Activated effector memory CD4-positive, alpha-beta T cell treated with Interleukin-2 at 50 U/mL for 16 hours (primary cell): ENCODE data around the gene SPAG4.

Source experiments
- DNase-seq: peaks from one replicate; pipeline ENCODE4 v3.0.0-alpha.2; 2020

SPAG4 gene

DNA sequence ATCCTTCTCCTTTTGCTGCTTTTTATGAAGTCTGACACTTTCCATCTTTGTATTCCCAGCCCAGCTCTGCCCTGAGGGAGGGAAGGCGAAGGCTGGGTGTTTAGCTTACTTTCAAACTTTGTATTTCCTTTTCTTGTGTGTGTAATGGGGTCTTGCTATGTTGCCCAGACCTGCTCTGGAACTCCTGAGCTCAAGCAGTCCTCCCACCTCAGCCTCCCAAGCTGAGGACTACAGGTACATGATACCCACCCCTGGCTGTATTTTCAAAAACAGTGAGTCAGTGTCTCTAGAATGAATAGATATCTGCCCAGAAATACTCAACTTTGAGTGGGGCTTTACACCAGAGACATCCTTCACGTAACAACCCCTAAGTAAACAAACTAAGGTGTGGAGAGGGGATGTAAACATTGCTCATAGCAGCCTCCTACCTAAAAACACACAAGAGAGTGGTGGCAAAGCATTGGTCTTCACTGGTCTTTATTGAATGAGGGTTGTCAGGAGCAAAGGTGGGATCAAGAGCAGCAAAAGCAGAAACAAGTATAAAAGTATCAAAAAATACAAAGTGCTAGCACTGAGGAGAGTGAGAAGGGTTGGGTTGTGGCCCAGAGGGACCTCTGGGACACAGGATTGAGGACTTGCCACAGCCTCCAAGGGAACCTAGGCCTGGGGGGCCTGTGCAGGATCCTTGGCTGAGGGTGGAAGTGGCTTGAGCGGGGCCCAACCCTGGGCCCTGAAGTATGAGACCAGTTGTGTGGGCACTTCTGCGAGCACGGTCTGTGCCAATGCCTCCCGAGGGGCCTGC lies 10.2 kb downstream of the SPAG4 start:
- no peak for DNase-seq

DNA sequence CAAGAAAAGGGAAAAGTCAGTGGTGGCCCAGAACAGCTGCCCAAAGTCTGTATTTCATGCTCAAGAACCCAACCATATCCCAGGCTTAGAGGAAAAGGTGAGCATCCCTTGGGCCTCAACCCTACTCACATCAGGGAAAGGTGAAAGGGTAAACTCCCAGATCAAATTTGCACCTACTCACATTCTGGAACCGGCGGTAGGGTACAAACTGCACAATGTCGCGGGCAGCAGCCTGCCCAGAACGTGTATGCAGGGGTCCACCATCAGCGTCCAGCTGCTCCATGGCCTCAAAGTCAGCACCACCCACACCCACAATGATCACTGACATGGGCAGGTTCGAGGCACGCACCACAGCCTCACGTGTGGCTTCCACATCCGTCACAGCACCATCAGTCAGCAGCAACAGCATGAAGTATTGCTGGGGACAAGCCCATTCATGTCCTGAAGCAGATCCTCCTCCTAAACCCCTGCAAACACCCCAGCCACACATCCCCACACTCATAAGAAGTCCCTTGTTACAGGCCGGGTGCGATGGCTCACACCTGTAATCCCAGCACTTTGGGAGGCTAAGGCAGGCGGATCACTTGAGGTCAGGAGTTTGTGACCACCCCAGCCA lies 10.9 kb downstream of the SPAG4 start:
- DNase-seq = no peak

DNA sequence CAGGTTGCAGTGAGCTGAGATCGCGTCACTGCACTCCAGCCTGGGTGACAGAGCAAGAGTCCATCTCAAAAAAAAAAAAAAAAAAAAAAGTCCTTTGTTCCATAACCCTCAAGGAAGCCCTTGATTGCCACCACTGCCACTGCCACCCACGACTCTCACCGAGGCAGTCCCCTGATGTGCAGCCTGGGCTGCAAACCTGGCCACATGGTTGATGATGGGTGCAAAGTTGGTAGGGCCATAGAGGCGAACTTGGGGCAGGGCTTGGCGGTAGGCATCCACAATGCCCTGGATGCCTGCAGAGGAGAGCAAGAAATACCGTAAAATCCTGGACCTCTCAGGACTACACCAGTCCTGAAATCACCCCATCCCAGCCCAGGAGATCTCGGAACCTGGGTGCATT lies 11.5 kb downstream of the SPAG4 start:
- DNase-seq = no peak

DNA sequence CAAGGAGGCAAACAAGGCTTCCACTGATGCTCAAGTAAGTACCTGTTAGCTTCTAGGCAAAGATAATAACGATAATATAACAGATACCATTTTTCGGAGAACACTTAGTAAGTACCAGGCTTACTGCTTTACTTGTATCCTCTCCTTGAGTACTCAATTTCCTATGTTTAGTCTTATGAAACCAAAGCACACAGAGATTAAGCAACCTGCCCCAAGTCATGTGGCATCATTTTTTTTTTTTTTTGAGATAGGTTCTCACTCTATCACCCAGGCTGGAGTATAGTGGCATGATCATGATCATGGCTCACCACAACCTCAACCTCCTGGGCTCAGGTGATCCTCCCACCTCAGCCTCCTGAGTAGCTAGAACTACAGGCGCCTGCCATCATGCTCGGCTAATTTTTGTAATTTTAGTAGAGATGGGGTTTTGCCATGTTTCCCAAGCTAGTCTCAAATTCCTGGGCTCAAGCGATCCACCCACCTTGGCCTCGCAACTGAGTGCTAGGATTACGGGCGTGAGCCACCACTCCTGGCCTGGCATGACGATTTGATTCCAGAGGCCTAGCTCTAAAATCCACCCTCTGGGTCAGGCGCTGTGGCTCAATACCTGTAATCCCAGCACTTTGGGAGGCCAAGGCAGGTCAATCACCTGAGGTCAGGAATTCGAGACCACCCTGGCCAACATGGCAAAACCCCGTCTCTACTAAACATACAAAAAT lies 14.0 kb downstream of the SPAG4 start:
- DNase-seq = no peak

DNA sequence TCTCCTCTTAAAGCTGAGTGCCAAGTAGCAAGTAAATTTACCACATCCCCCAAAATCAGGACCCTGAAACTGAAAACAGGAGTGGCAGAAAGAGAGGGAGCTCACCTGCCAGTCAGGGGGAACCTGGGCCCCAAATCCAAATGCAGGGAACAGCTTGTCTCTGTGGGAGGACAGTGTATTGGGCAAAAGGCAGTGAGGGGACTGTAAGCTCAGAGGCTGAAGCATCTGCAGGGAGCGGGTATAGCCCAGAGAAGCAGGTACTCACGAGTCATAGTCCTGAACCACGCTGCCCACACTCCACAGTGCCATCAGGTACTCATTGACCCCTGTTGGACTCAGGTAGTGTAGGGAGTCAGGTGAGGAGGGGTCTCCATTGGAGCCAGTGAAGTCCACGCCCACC lies 15.0 kb downstream of the SPAG4 start:
- DNase-seq = no peak

- no peak for DNase-seq
Measured at GRCh38 chr20:35632539-35633115, 17.0 kb downstream of the SPAG4 start.

GRCh38 chr20:35635652-35636051 lies 20.0 kb downstream of the SPAG4 start:
- no peak for DNase-seq

DNA sequence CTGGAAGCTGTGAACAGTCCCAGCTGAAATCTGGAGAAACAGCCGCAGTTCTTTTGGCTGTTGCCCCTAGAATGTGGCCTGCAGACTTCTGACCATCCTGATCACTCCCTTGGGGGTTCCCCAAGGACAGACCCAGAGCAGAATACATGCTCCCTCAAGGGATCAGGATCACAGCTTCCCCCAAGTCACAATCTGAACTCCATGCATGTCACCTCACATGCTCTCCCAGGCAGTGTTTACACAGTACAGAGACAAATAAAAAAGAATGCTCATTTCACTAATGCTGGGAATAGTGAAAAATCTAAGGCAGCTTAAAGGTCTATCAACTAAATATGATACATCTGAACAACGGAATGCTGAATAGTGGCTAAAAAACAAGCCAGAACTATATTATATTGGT lies 20.5 kb downstream of the SPAG4 start:
- DNase-seq = no peak

- no peak for DNase-seq
Measured at GRCh38 chr20:35637276-35637675, 21.6 kb downstream of the SPAG4 start.

DNA sequence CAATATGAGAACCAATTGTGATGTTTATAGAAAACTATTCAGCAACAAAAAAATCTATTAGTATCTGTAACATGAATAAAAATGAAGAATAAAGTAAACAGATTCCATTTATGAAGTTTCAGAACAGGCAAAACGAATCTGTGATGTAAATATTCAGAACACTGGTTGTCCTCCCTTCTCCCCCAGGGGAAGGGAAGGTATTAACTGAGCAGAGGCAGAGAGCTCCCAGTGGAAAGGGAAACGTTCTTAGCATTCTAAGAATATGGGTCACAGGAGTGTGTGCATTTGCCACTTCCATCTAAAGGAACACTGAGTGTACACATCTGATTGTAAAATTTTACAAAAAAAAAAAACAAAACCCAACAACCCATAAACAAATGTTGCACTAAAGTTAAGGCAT lies 23.1 kb downstream of the SPAG4 start:
- DNase-seq = no peak

GRCh38 chr20:35640724-35641123 lies 25.1 kb downstream of the SPAG4 start:
- DNase-seq = no peak

GRCh38 chr20:35641743-35642142 lies 26.1 kb downstream of the SPAG4 start:
- DNase-seq = no peak

- DNase-seq = no peak
Measured at GRCh38 chr20:35643045-35643444, 27.4 kb downstream of the SPAG4 start.

- DNase-seq = no peak
Measured at GRCh38 chr20:35644806-35645205, 29.2 kb downstream of the SPAG4 start.

- no peak for DNase-seq
Measured at GRCh38 chr20:35648836-35649235, 33.2 kb downstream of the SPAG4 start.

DNA sequence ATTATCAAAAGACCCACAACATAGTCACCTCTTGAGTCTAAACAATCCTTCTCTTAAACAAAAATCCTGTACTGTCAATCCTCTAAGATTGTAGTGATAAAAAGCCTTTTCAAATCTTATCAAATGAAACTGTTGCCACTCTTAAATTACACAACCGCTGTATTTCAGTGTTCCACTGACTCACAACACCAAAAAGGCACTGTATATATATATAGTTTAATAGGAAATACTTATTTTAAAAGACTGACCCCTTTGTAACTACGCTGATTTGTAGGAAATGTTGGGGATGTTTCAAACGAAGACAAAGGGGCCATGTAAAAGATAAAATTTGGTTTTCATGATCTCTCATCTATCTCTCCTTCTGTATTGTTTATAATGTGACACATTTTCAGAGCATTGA lies 35.0 kb downstream of the SPAG4 start:
- DNase-seq = no peak

- no peak for DNase-seq
Measured at GRCh38 chr20:35651958-35652357, 36.3 kb downstream of the SPAG4 start.

DNA sequence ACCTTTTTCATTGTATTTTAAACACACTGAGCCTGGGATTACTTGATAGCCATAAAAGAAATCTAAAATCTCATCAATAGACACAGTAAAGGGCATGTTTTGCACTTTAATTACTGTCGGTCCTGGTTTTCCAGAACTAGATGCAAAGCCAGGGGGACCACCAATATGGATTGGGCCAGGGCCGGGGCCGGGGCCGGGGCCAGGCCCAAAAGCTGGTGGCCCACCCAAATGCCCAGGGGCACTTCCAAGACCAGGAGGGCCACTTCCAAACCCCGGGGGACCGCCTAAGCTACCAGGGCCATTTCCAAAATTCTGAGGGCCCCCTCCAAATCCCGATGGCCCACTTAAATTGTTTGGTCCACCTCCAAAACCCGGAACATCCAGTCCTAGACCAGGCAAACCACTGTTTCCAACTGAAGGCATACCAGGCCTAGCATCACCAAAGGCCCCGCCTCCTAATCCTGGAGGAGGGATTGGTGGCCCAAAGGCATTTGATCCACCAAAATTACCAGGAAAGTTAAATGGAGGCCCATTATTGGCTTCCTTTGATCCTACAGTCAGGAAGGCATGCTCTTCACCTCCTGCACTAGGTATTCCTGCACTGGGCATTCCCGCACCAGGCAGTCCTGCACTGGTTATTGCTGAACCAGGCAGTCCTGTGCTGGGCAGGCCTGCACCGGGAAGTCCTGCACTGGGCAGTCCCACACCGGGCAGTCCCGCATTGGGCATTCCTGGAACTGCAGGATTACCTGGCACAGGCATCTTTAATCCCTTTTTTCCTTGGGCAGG lies 37.2 kb downstream of the SPAG4 start:
- DNase-seq = no peak

GRCh38 chr20:35653430-35653734 lies 37.8 kb downstream of the SPAG4 start:
- DNase-seq = no peak

DNA sequence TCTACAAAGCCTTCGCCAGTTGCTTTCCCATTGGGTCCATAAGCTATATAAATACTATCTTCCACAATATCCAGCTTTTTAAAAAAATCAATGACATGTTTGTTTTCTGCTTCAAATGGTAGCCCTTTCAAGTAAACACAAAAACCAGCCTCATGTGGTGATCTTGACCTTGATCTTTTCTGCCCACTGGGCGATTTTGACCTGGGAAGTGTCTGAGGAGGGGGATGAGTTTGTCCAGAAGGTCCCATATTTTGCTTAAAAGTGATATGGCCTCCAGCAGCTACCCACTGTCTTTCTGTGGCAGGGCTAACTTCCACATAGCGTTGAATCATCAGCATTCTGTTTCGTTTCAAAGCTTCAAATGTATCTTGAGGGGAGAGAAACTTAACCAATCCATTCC lies 38.3 kb downstream of the SPAG4 start:
- no peak for DNase-seq

GRCh38 chr20:35654415-35654814 lies 38.8 kb downstream of the SPAG4 start:
- no peak for DNase-seq

DNA sequence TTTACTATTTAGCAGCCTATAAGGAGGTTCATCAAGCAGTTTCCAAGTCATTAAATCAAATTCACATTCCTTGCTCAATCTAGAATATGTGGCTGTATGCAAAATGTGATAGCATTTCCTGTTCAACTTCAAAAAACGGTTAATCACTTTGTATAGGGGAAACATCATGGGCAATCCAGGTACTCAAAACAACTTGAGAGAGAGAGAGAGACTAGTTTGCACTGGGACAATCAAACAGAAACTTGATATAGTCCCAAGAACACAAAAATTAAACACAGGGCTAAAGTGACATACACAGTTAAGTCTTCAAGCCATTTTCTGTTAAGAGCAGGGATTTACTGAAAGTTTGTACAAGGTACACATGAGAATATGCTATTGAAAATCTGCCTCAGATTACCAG lies 41.6 kb downstream of the SPAG4 start:
- no peak for DNase-seq
